Superior temporal gyrus (tissue), 1 donor: ENCODE results near the gene KRT14.
"Not testable (repeated sequence)": the region's sequence is repeated elsewhere in the genome, so short reads cannot be mapped to it uniquely, and the experiment has no call there.

Experiments used
- DNase-seq: peaks from one replicate; pipeline ENCODE4 v3.0.0-alpha.2; 2016; ENCODE audit errors: extremely low spot score

KRT14 gene

DNA sequence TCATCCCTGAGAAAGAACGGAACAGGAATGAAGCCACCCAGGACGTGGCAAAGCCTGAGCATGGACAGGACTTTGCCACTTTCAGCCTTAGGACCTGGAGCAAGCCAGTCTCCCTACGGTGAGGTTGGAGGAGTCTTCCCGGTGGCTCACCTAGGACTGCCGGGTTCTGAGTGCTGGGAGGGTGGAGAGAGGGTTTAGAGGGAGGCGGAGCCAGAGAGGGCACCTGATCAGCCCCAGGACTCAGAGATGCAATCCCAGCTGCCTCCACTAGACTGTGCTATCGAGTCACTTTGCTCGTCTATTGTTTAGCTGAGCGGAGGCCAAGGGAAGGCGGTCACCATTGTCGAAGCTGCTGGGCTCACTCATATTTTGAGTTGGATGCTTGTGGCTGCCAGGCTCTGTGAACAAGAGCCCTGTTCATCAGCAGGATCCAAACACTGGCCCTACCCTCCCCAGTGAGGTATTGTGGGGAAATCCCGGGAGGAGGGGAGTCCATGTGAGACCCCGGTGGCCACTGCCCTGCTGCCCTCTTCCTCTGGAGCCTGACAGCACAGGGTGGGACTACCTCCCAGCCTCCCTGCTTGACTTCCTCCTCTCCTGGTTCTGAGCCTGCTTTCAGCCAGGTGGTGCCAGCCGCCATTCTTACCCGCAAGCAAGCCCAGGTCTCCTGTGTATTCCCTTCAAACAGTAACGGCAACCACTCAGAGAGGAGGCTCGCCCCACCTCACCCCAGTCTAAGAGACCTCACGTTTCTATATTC lies 7.0 kb downstream of the KRT14 start:
- DNase-seq, result peak; percentile 75

DNA sequence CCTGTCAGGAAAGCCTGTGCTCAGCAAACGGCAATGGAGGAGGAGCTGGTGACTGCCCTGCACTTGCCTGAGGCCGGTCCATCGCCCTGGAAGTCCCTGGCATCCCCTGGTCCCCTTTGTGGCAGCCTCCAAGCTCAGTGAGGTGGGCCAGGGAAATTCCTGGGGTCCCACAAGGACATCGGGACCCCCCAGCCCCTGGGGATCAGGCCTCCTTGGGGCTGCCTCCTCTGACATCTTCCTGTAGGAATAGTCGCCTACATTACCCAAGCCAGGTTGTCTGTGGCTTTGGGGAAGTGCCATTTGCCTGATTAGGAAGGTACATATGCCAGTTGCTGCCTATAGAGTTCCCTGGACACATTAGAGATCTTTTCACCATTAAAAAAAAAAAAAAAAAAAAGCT lies 7.7 kb downstream of the KRT14 start:
- no peak for DNase-seq

DNA sequence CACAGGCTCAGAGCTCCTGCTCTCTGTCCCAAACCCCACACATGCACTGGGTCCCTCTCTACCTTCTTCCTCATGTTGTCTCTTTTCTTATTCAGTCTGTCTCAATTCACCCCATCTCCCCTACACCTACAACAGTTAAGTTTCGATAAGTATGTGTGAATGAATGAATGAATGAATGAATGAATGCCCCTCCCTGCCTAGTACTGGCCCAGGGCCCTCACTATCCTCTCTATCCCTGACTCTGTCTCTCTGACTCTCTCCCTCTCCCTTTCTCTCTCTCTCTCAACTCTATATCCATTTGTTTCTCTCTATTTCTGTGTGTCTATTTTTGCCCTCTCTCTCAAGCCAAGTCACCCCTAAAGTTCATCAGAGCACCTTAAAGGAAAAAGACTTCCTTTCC lies 8.2 kb downstream of the KRT14 start:
- no peak for DNase-seq

DNA sequence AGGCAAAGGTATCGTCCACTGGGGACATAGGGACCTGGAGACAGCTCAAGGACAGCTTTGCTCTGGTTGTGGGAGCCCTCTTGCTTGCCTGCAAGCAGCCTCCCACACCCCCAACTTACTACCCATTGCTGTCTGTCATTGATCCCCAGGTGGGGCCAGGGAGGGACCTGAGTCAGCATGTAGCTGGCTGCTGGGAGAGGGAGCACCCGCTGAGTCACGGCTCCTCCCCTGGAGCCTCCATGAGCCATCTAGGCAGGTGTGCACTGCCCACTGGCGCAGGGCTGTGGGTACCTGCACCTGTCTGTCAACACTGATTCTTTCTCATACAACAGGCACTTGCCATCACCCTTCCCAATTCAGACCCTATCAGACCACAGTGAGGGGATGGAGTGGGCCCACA lies 10.0 kb downstream of the KRT14 start:
- not testable (repeated sequence) for DNase-seq

DNA sequence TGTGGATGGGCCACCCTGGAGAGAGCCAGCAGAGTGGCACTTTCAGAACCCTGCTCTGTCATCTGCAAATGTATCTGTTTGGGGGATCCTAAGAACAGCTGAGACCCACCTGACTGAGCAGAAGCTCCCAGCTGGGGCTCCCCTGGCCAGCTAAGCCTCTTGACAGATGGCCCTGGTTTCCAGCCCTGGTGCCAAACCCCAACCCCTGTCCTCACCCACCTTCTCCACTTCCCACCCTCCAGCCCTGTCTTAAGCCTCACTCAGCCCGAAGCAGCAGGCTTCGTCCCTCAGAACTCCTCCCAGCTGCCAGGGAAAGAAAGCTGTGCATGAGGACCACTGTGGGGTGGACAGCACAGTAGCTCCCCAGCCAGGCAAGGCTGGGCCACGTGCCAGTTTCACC lies 11.4 kb downstream of the KRT14 start:
- no peak for DNase-seq

DNA sequence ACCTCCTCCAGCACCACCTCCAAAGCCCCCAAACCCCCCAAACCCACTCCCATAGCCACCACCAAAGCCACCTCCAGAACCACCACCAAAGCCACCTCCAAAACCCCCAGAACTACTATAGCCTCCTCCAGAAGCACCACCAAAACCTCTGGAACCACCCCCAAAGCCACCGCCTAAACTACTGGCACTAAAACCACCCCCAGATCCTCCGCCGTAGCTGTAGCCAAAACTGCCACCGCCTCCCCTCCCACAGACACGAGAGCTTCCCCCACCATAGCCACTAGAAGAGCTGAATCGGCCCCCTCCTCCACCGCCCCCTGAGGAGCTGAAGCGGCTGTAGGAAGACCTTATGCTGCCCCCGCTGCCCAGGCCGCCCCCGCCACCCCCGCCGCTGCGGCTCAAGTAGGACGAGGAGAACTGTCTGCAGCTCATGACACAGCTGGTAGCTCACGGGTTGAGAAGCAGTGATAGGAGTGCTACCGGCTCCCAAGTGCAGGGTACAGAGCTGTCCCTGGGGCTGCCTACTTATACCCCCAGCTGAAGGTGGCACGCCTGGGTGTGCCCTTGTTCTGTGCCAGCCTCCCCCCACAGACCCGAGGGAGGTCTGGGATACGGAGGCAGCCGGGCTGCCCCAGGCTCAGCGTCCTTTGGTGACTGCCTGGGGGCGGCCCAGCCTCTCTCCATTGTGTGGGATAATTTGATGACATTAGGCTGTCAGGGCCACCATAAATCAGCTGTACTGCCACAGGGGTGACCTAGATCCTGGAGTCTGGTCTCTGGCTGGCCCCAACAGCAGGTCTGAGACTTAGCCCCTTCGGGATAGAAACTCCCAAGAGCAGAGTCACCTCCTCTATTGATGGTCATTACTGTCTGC lies 14.9 kb downstream of the KRT14 start, which contains the start of gene KRT9:
Gene KRT9 (minus strand): TSS at position 499 of the 874 bp plus-strand sequence. CDS start 67 bp downstream, at position 432.
- DNase-seq, result no peak

DNA sequence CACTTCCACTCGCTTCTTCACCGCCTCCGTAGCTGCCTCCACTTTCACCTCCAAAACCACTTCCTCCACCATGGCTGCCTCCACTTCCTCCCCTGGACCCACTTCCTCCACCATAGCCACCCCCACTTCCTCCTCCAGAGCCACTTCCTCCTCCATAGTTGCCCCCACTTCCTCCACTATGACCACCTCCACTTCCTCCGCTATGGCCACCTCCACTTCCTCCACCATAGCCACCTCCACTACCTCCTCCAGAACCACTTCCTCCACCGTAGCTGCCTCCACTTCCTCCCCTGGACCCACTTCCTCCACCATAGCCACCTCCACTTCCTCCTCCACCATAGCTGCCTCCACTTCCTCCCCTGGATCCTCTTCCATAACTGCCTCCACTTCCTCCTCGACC lies 19.4 kb downstream of the KRT14 start:
- no peak for DNase-seq

DNA sequence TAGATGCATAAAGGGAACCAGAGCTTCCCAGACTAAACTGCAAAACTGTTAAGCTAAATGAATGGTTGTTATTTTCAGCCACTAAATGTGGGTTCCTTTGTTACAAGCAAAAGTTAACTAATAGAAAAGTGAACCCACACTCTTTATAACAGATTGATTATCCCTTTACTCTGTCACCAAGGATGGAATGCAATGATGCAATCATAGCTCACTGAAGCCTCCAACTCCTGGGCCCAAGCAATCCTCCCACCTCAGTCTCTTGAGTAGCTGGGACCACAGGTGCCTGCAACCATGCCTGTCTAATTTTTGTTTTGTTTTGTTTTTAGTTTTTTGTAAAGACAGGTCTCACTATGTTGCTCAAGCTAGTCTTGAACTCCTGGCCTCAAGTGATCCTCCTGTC lies 21.4 kb downstream of the KRT14 start:
- DNase-seq, result no peak

DNA sequence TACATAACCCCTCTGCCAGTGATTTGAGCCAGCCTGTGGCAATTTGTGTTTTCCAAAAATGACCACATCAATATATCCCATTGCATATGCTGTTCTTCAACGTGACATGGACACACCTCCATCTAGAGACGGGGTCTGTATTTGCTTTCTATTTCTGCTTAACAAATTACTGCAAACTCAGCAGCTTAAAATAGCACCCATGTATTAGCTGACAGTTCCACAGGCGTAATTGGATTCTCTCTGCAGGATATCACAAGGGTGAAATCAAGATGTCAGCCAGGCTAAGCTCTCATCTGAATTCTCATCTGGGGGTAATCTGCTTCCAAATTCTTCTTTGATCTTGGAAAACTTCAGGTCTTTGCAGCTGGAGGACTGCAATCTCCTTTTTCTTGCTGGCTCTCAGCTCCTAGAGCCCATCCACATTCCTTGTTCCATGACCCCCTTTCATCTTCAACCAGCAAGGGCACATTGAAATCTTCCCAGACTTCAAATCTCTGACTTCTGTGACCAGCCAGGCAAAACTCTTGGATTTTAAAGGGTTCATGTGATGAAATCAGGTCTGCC lies 23.0 kb downstream of the KRT14 start:
- peak; percentile 11 for DNase-seq

DNA sequence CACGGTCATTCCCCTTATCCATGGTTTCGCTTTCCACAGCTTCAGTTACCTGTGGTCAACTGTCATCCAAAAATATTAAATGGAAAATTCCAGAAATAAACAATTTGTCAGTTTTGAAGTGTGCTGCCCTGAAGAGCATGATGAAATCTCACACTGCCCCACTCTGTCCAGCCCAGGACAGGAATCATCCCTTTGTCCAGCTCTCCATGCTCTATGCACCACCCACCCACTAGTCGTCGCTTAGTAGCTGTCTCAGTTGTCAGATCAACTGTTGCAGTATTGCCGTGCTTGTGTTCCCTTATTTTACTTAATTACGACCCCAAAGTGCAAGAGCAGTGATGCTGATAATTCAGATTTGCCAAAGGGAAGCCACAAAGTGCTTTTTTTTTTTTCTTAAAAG lies 25.1 kb downstream of the KRT14 start:
- no peak for DNase-seq

DNA sequence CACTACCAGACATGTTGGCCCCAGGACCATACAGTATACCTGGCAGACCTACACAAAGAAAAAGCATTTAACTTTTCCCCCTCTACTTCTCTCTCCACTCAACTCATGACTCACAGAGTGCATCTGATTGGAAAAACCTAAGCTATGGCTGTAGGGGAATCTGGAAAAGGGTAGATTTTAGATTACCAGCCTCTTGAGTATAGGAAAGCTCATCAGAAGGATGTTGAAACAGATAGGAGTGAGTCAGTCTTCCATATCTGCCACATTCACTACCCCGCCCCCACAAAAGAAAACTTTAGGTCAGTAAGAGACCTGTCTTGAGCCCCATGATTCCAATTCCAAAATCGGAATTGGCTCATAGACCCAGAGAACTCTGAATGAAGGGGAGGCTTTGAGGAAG lies 27.1 kb downstream of the KRT14 start:
- DNase-seq, result no peak

DNA sequence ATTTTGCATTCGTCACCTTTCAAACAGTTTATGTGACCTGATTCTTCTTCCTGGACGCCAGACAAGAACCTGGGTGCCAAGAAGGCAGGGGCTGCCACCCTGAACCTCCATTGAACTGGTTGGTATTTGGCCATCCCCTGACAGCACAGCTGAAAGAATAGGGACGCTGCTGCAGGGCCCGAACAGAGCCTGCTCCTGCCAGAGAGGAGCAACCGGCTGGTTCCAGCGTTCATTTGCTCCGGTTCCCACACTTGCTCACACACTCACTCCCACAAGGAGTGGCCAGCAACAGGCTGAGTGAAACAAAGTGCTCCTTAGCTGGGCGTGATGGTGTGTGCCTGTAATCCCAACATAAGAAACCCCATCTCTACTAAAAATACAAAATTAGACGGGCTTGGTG lies 29.8 kb downstream of the KRT14 start:
- DNase-seq, result no peak

DNA sequence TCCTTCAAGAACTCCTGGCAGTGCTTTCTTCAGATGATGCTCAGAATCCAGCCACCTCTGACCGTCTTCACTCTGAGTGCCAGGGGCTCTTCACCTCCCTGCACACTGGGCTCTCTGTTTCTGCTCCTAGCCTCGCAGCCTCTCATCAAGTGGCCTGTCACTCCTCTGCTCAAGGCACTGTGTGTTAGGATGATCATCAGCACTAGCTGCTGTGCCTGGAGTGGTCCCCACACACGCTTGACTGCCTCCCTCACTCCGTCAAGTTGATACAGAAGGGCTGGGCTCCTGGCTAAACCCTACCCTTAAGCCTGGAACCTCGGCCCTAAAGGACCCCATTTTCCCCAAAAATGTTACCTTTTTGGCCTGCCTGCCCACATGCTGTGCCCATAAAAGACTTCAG lies 30.4 kb downstream of the KRT14 start:
- no peak for DNase-seq

DNA sequence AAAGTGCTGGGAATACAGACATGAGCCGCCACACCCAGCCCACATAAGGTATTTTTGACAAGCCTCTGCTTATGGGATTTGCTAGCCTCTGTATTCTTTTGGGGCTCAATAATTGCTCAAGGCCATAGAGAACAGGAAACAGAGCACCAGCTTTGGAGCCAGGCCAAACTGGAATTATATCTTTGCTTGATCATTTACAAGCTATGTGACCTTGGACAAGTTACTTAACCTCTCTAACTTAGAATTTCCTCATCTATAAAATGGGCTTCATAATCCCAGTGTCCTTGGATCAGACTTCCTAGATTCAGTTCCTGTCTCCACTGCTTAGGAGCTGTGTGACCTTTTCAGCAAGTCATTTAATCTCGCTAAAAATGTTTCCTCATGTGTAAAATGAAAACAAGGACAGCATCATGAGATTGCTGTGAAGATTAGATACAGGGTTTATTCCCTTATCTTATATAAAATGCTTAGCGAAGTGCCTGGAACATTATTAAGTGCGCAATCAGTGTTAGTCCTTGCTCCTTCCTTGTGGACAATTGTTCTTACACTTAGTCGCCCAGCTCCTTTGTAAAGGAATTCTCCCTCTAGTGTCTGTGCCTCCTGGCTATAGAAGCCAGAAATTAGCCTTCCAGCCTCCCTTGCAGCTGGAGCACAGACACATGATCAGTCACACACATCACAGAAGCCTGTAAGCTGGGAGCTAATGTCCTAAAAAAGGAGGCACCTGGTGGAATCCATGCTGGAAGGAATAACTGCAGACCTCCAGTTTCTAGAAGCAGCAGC lies 31.4 kb downstream of the KRT14 start:
- DNase-seq, result no peak

DNA sequence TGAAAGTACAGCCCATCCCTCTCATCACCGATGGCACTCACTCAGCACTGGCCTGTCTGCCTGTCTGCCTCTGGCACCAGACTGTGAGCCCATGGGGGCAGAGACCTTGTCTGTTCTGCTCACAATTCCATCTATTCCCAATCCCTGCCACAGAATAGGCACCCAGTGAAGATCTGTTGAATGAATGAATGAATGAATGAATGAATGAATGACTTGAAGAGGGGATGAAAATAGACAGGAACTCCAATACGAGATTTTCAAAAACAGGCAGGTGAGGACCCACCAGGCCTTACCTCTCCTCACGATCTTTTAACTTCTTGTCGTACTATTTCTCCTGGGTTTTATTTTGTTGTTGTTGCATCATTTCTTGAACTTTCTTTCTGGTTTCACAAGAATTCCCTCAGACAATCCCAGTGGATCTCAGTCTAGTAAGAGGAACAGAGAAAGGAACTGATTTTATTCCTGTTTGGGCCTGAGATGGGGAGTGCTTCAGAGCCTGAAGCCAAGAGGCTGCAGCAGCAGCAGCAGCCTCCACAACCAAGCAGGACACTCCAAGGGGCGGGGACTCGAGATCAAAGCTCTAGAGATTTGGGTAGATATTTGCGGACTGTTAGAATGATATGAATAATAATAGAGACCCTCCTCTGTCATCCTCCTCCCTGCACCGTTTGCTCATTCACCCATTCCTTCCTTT lies 32.6 kb downstream of the KRT14 start:
- no peak for DNase-seq

DNA sequence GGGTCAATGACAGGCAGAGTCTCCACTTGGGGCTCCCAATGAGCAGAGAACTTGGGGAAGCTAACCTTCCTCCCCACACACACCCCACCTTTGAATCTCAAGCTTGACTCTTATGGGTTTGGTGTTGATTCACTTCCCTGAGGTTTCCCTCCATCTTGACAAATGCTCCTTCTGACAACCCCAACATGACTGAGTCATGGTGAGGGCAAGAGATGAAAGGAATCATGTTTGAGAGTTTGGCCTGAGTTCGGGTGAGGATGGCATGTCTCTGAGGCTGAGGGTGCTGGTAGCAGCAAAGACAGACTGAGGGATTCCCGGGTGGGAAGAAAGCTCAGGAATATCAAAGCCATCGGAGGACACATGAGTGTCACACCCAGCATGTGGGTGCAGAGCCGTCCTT lies 33.5 kb downstream of the KRT14 start:
- no peak for DNase-seq

DNA sequence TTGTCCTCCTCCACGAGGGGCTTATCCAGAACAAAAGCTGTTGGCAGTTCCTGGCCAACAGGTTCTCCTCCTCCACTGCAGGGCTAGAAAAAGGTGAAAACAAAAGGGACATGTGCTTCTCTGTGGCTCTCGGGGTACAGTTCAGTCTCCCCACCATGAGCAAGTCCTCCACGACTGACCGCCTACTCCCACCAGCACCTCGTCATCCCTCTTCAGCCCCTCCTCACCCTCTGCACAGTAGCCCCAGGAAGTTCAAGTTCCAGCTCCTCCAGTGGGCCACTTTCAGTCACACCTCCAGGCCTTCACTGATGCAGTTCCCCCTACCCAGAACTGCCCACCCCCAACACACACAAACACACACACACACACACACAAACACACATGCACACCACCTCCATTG lies 34.2 kb downstream of the KRT14 start:
- no peak for DNase-seq

DNA sequence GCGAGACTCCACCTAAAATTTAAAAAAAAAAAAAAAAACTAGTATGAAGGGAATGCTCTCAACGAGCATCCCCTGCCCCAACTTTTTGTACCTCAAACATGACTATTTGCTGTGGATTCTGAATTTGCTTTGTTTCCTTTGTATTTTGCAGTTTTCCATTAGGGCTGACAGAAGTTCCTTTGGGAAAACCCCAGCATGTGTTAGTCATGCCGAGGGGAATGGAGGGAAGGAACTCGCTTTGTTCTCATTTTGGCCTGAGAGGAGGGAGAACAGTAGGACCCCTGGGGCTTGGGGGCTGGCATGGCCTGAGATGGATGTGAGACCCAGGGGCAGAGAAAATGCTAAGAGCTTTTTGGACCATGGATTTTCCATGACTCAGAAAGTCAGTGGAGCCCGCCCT lies 35.3 kb downstream of the KRT14 start:
- no peak for DNase-seq

DNA sequence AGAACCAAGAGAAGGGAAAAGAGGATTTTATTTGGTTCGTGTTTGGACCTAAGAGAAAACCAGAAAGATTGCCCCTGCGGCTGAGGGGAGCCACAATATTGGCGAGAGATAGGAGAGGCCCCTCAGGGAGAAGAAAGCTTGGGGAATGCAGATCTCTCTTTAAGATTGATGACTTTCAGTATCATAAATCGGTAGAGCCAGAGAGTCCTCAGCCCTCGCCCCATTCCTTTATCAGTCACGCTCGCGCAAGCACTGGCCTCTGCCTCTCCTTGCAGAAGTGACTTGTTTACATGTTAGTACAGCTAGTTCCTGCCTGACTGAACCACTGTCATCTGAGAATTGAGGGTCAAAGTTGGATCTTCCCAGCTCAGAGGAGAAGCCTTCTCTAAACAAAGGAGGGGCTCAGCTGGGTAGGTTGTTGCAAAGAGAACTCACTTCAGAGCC lies 37.1 kb downstream of the KRT14 start:
- DNase-seq, result no peak

DNA sequence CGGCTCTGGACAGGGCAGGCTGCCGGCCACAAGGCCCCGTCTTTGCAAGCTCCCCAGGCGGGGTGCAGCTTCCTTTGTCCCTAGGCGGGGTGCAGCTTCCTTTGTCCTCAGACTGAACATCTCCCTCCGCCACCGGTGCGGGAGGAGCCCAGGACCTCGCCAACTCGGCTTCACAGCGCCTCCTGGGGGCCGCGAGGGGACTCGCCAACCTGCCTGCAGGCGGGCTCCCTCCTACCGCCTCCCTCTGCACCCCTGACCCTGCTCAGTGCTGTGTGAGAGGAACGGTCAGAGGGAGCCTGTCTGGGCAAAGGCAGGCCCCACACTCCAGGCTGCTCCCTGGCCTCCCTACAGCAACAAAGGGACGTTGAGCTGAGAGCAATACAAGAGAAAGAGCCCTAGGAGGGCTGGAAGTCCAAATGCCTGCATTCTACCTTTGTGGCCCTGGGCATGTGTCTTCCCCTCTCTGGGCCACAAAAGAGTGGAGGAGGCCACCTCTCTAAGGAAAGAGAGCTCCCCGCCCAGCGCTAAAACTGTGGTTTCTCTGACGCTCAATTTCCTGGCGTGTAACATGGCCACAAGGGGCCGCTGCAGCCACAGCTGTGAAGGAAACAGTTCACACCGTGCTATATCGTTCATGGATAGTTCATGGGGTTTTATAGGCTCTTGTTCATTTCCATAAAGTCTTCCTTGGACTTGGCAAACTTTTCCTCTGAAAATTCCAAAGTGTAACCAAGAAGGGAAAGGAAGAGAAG lies 37.7 kb downstream of the KRT14 start:
- DNase-seq, result peak; percentile 90
